Gastroesophageal sphincter (tissue), 4 donors: ENCODE results near the gene IDH2. TPM values are rescaled to one million over a fixed set of nuclear protein-coding genes. Genes with fewer than 3 reads are reported as not detected.

Source experiments
- ATAC-seq: fragments of 150-250 bp; one replicate; pipeline ENCODE4 v1.9.1; 2016; ENCODE audit warnings: mild to moderate bottlenecking, moderate library complexity
- H3K27ac ChIP-seq, 4 donors: fragments of 200-600 bp; sonication (generic) in 3 of 4; 1 replicate in 3 of 4; 2 replicates in 1 of 4; pipeline ENCODE4 v1.5.1; 2016 to 2019
- H3K27me3 ChIP-seq: fragments of 200-600 bp; sonication (generic); one replicate; pipeline ENCODE4 v1.5.1; 2019
- H3K36me3 ChIP-seq, 2 donors: fragments of 200-600 bp; sonication (generic); one replicate each; pipeline ENCODE4 v1.5.1; 2019; ENCODE audit warnings: control low read depth in 1 of 2
- H3K4me1 ChIP-seq, 3 donors: fragments of 200-600 bp; sonication (generic); 1 replicate in 2 of 3; 2 replicates in 1 of 3; pipeline ENCODE4 v1.5.1; 2016 to 2019; ENCODE audit warnings: control low read depth in 2 of 3
- H3K4me3 ChIP-seq, 2 donors: fragments of 200-600 bp; sonication (generic); one replicate each; pipeline ENCODE4 v1.5.1; 2019; ENCODE audit warnings: mild to moderate bottlenecking in 1 of 2, moderate library complexity in 1 of 2
- H3K9me3 ChIP-seq, 3 donors: fragments of 200-600 bp; sonication (generic); one replicate each; pipeline ENCODE4 v1.5.1; 2017 to 2019; ENCODE audit warnings: control low read depth in 2 of 3
- CTCF ChIP-seq, 4 experiments: fragments of 200-600 bp in 2 of 4; fragments of 450-650 bp in 2 of 4; sonication (generic) in 1 of 4; IDR thresholded peaks; one replicate each; pipeline ENCODE4 v1.5.1; 2017 to 2019; ENCODE audit warnings: antibody characterized with exemption in 4 of 4, mild to moderate bottlenecking in 2 of 4, moderate library complexity in 2 of 4
- EP300 ChIP-seq: sonication (generic); formaldehyde crosslinking; IDR thresholded peaks from one replicate; pipeline ENCODE4 v1.6.1; 2017; ENCODE audit warnings: antibody characterized with exemption, mild to moderate bottlenecking
- POLR2A ChIP-seq, 2 donors: fragments of 450-650 bp; IDR thresholded peaks; one replicate each; pipeline ENCODE4 v1.6.1; 2017; ENCODE audit warnings: antibody characterized with exemption in 2 of 2, mild to moderate bottlenecking in 2 of 2, moderate library complexity in 1 of 2
- POLR2AphosphoS5 ChIP-seq: sonication (generic); formaldehyde crosslinking; IDR thresholded peaks from one replicate; pipeline ENCODE4 v1.6.1; 2017; ENCODE audit warnings: antibody characterized with exemption
- WGBS, 2 donors: methylation state at CpG; one replicate each; pipeline ENCODE4 v1.1.5; 2018; ENCODE audit warnings: low coverage in 1 of 2; 5-methylcytosine and 5-hydroxymethylcytosine counted together
- total RNA-seq, 4 donors: library from RNA; depleted of rRNA; stranded (reverse); fragments of >200 nt; gene quantifications; one replicate each; pipeline ENCODE4 v1.1.0, GENCODE V29; 2016

The IDH2 gene
- total RNA-seq, 4 donors from 2014 or later: 45.2 to 289 (median 132) TPM

GRCh38 chr15:90055182-90055581 lies 47.1 kb downstream of the IDH2 start:
- Histone ChIP-seq H3K36me3 (no peaks in the 10 kb centered on the region), H3K9me3 (no peaks in the 10 kb centered on the region), H3K4me1 (peaks cover 0 to 22% (median 0%) of the 10 kb centered on the region in 3 donors), H3K4me3 (no peak overlapping the region), H3K27ac (no peak overlapping the region), H3K27me3 (no peaks in the 10 kb centered on the region)
- TF ChIP-seq POLR2A (IDR thresholded peaks at IDR 0.05): no peak
- no peak for TF ChIP-seq EP300
- 79 to 97% methylated on average over 5 to 6 of the region's 7 CpGs for WGBS, 2 donors
- no peak for ATAC-seq

GRCh38 chr15:90054618-90055097 lies 47.6 kb downstream of the IDH2 start:
- peaks cover 0 to 22% (median 0%) of the 10 kb centered on the region in 3 donors for H3K4me1 ChIP-seq
- TF ChIP-seq EP300 (no peak), POLR2AphosphoS5 (no peak), CTCF (IDR thresholded peaks at IDR 0.05) (no peak), POLR2A (IDR thresholded peaks at IDR 0.05) (no peak)
- no peak overlapping the region for H3K4me3 ChIP-seq
- WGBS, 2 donors: 42 to 71% methylated on average over 2 to 3 of the region's 7 CpGs
- no peaks in the 10 kb centered on the region for H3K36me3 ChIP-seq
- no peak overlapping the region for H3K27ac ChIP-seq
- H3K27me3 ChIP-seq: no peaks in the 10 kb centered on the region
- H3K9me3 ChIP-seq: no peaks in the 10 kb centered on the region
- ATAC-seq: no peak

GRCh38 chr15:90053685-90054466 lies 48.4 kb downstream of the IDH2 start:
- no peaks in the 10 kb centered on the region for H3K27me3 ChIP-seq
- no peak overlapping the region for H3K27ac ChIP-seq
- H3K9me3 ChIP-seq: no peaks in the 10 kb centered on the region
- 60 to 77% methylated on average over 2 to 10 of the region's 14 CpGs for WGBS, 2 donors
- H3K4me1 ChIP-seq: peaks cover 0 to 15% (median 0%) of the 10 kb centered on the region in 3 donors
- no peak for TF ChIP-seq POLR2A (IDR thresholded peaks at IDR 0.05)
- TF ChIP-seq EP300: no peak
- no peak for TF ChIP-seq POLR2AphosphoS5
- no peak for TF ChIP-seq CTCF (IDR thresholded peaks at IDR 0.05)
- H3K36me3 ChIP-seq: no peaks in the 10 kb centered on the region
- no peak for ATAC-seq
- H3K4me3 ChIP-seq: no peak overlapping the region

GRCh38 chr15:90051874-90052273 lies 50.4 kb downstream of the IDH2 start:
- ATAC-seq: no peak
- 74% methylated on average over 5 of the region's 5 CpGs; no CpG with 5 or more reads in 1 of the 2 donors for WGBS, 2 donors
- Histone ChIP-seq H3K27me3 (no peaks in the 10 kb centered on the region), H3K4me1 (peaks cover 0 to 33% (median 2%) of the 10 kb centered on the region in 3 donors), H3K4me3 (no peak overlapping the region), H3K9me3 (no peaks in the 10 kb centered on the region), H3K27ac (no peak overlapping the region), H3K36me3 (no peaks in the 10 kb centered on the region)
- TF ChIP-seq CTCF (IDR thresholded peaks at IDR 0.05): no peak
- no peak for TF ChIP-seq EP300
- TF ChIP-seq POLR2AphosphoS5: no peak
- no peak for TF ChIP-seq POLR2A (IDR thresholded peaks at IDR 0.05)

GRCh38 chr15:90049666-90050604 lies 52.3 kb downstream of the IDH2 start:
- H3K27ac ChIP-seq: no peak overlapping the region
- no peak overlapping the region for H3K4me3 ChIP-seq
- ATAC-seq: no peak
- H3K9me3 ChIP-seq: no peaks in the 10 kb centered on the region
- no peaks in the 10 kb centered on the region for H3K27me3 ChIP-seq
- no peaks in the 10 kb centered on the region for H3K36me3 ChIP-seq
- peaks cover 0 to 50% (median 5%) of the 10 kb centered on the region in 3 donors for H3K4me1 ChIP-seq
- TF ChIP-seq POLR2A (IDR thresholded peaks at IDR 0.05): no peak
- no peak for TF ChIP-seq CTCF (IDR thresholded peaks at IDR 0.05)
- TF ChIP-seq POLR2AphosphoS5: no peak
- no peak for TF ChIP-seq EP300
- 60 to 90% methylated on average over 6 to 10 of the region's 22 CpGs for WGBS, 2 donors
